B cell (primary cell): ENCODE measurements around the gene CFAP141. TPM values are rescaled to one million over a fixed set of nuclear protein-coding genes. Genes with fewer than 3 reads are reported as not detected.
A peak's percentile ranks its signal among the peaks of the same experiment; 100 is the strongest.

Experiments used
- ATAC-seq: fragments of 200-7000 bp; cut with Tn5 transposase; one replicate; pipeline ENCODE4 v1.10.0; 2021; ENCODE audit warnings: low read depth, mild to moderate bottlenecking, moderate number of reproducible peaks, moderate library complexity
- CTCF ChIA-PET: fragments of 350-600 bp; sonication (Branson Sonifier 250); formaldehyde crosslinking; loops from one replicate; lab custom pipeline; 2021; ENCODE audit warnings: antibody characterized with exemption, inconsistent platforms; lab: Charles Lee
- POLR2A ChIA-PET: fragments of 350-600 bp; sonication (Branson Sonifier 250); formaldehyde crosslinking; loops from one replicate; lab custom pipeline; 2021; ENCODE audit warnings: antibody characterized with exemption; lab: Charles Lee
- DNase-seq: peaks from one replicate; pipeline ENCODE4 v3.0.0; 2013
- H2AFZ ChIP-seq: 2 replicates; pipeline ENCODE4 v1.6.1; 2012; ENCODE audit warnings: mild to moderate bottlenecking, low read depth, low read length; ENCODE audit not compliant: insufficient read depth, poor library complexity, severe bottlenecking
- H3K27ac ChIP-seq, 2 donors: 1 replicate in 1 of 2; 2 replicates in 1 of 2; pipeline ENCODE4 v1.5.1; 2012 to 2013; ENCODE audit warnings: low read length in 2 of 2, mild to moderate bottlenecking in 2 of 2, moderate library complexity in 1 of 2
- H3K27me3 ChIP-seq, 4 experiments: fragments of 200-600 bp in 1 of 4; sonication (generic) in 1 of 4; replicated peaks in 1 of 4; 1 replicate in 2 of 4; 2 replicates in 2 of 4; pipeline versions ENCODE4 v1.6.1 to v1.7.0; 2013 to 2016; ENCODE audit warnings: low read length in 3 of 4, mild to moderate bottlenecking in 2 of 4, mixed read lengths in 1 of 4, moderate library complexity in 1 of 4; ENCODE audit not compliant: insufficient read depth in 4 of 4, control insufficient read depth in 3 of 4; ENCODE audit errors: control extremely low read depth in 1 of 4
- H3K36me3 ChIP-seq, 2 experiments: replicated peaks in 1 of 2; 1 replicate in 1 of 2; 2 replicates in 1 of 2; pipeline versions ENCODE4 v1.6.1 to v1.7.1; 2013; ENCODE audit warnings: low read length in 1 of 2; ENCODE audit not compliant: insufficient read depth in 2 of 2, control insufficient read depth in 1 of 2; ENCODE audit errors: control extremely low read depth in 1 of 2, extremely low read depth in 1 of 2
- H3K4me1 ChIP-seq, 2 donors: fragments of 200-600 bp in 1 of 2; sonication (generic) in 1 of 2; 1 replicate in 1 of 2; 2 replicates in 1 of 2; pipeline versions ENCODE4 v1.5.1 to v1.6.1; 2013 to 2017; ENCODE audit warnings: low read length in 2 of 2; ENCODE audit not compliant: control insufficient read depth in 2 of 2, insufficient read depth in 2 of 2
- H3K4me2 ChIP-seq: replicated peaks from 2 replicates; pipeline ENCODE3; 2012; ENCODE audit warnings: mild to moderate bottlenecking, low read depth, low read length; ENCODE audit not compliant: poor library complexity, severe bottlenecking
- H3K4me3 ChIP-seq, 5 experiments: fragments of 200-600 bp in 1 of 5; sonication (generic) in 1 of 5; 1 replicate in 3 of 5; 2 replicates in 2 of 5; pipeline versions ENCODE4 v1.5.1 to v1.7.0; 2011 to 2016; ENCODE audit warnings: low read length in 4 of 5, mild to moderate bottlenecking in 4 of 5, low read depth in 2 of 5, control low read depth in 1 of 5, moderate library complexity in 1 of 5; ENCODE audit not compliant: insufficient read depth in 1 of 5; ENCODE audit errors: control extremely low read depth in 1 of 5, extremely low read depth in 1 of 5
- H3K79me2 ChIP-seq: fragments of 200-600 bp; sonication (generic); one replicate; pipeline ENCODE4 v1.6.0; 2016; ENCODE audit warnings: low read length; ENCODE audit not compliant: control insufficient read depth, insufficient read depth
- H3K9ac ChIP-seq: fragments of 200-600 bp; sonication (generic); 2 replicates; pipeline ENCODE4 v1.6.1; 2017; ENCODE audit warnings: mild to moderate bottlenecking, low read length, moderate library complexity
- H3K9me3 ChIP-seq, 3 donors: one replicate each; pipeline versions ENCODE4 v1.6.1 to v1.7.1; 2013; ENCODE audit warnings: low read length in 2 of 3; ENCODE audit not compliant: control insufficient read depth in 2 of 3, insufficient read depth in 1 of 3; ENCODE audit errors: control extremely low read depth in 1 of 3
- H4K20me1 ChIP-seq: 2 replicates; pipeline ENCODE4 v1.6.0; 2012; ENCODE audit warnings: mild to moderate bottlenecking, low read length; ENCODE audit not compliant: insufficient read depth, control insufficient read depth, poor library complexity, severe bottlenecking
- H3K27ac Mint-ChIP-seq: one replicate; pipeline ENCODE4 v1.8.0; 2021; ENCODE audit warnings: mixed read lengths
- H3K27me3 Mint-ChIP-seq: one replicate; pipeline ENCODE4 v1.8.0; 2021; ENCODE audit warnings: mixed read lengths
- H3K4me1 Mint-ChIP-seq: one replicate; pipeline ENCODE4 v1.8.0; 2021; ENCODE audit warnings: mixed read lengths
- H3K4me3 Mint-ChIP-seq: one replicate; pipeline ENCODE4 v1.8.0; 2021; ENCODE audit warnings: mixed read lengths
- H3K9me3 Mint-ChIP-seq: one replicate; pipeline ENCODE4 v1.8.0; 2022; ENCODE audit warnings: mixed read lengths; ENCODE audit not compliant: insufficient read depth
- CTCF ChIP-seq: fragments of 200-600 bp; IDR thresholded peaks from one replicate; pipeline ENCODE4 v1.8.0; 2022; ENCODE audit warnings: antibody characterized with exemption, mild to moderate bottlenecking
- EZH2 ChIP-seq: IDR thresholded peaks from 2 replicates; pipeline ENCODE4 v1.6.1; 2012; ENCODE audit warnings: borderline replicate concordance, low read depth, mild to moderate bottlenecking, moderate library complexity, low read length; ENCODE audit not compliant: insufficient read depth, poor library complexity, severe bottlenecking
- WGBS: methylation state at CpG from one replicate; pipeline ENCODE4 v1.1.5; 2013; ENCODE audit warnings: missing lambda C conversion rate; ENCODE audit not compliant: insufficient coverage; 5-methylcytosine and 5-hydroxymethylcytosine counted together
- intact Hi-C: fragments of 100-400 bp; cut with micrococcal nuclease; formaldehyde crosslinking; loops from one replicate; pipeline ENCODE4 v1.10.0; 2022
- polyA plus RNA-seq: library from polyadenylated mRNA; depleted of rRNA; stranded (reverse); fragments of >200 nt; gene quantifications from 2 replicates; pipeline ENCODE4 v1.2.3, GENCODE V29; 2012
- total RNA-seq, 2 donors: library from RNA; stranded (reverse); fragments of 120-200 nt in 1 of 2; gene quantifications; 1 replicate in 1 of 2; 2 replicates in 1 of 2; pipeline versions ENCODE4 v1.2.3 to v1.2.4, GENCODE V29; 2013 to 2022

The CFAP141 gene
- total and polyA plus RNA-seq, 2 donors (not counting 1 experiment from before 2014, with no cell fraction given) = not detected

- Histone ChIP-seq H3K27ac (peak overlapping the region; percentile 91 to 96), H3K9me3 (no peaks in the 10 kb centered on the region), H2AFZ (peak overlapping the region; percentile 85), H3K4me1 (peaks cover 47 to 54% of the 10 kb centered on the region in 2 donors), H3K4me3 (peak overlapping the region; percentile 54 to 99 (median 98)), H3K9ac (peak overlapping the region; percentile 83), H3K27me3 (no peaks in the 10 kb centered on the region), H4K20me1 (peaks cover 38% of the 10 kb centered on the region), H3K36me3 (peaks cover 5 to 20% of the 10 kb centered on the region in 2 experiments), H3K79me2 (peaks cover 68% of the 10 kb centered on the region), H3K4me2 (peak overlapping the region; percentile 96)
- peak; percentile 45 for ATAC-seq
- ChIA-PET POLR2A (interaction anchor here (0.6 to 1.8 kb wide), 5 partner anchors 14 to 192 kb away, joined by 3 to 8 read pairs (median 4); partner anchors contain the start of genes HAX1 and RPS27), CTCF (interaction anchor here (0.6 to 2.7 kb wide), 3 partner anchors 14 to 90 kb away, joined by 3 to 12 read pairs (median 4); no protein-coding TSS in a partner anchor)
- TF ChIP-seq CTCF = no peak
- TF ChIP-seq EZH2 = no peak
- WGBS = under 1% methylated on average over 28 of the region's 35 CpGs
- H3K27ac Mint-ChIP-seq = peak overlapping the region; percentile 98
- H3K27me3 Mint-ChIP-seq = peaks cover under 1% of the 10 kb centered on the region
- H3K4me3 Mint-ChIP-seq = peak overlapping the region; percentile 91
- intact Hi-C loops = loop anchor here (1.0 to 5.0 kb wide), 6 partner anchors 17 to 1675 kb away; partner anchors contain the start of genes ATP8B2, GON4L, RAB13 and SYT11
- peak; percentile 72 for DNase-seq
- H3K9me3 Mint-ChIP-seq = no peaks in the 10 kb centered on the region
- H3K4me1 Mint-ChIP-seq = peaks cover 56% of the 10 kb centered on the region
Measured at GRCh38 chr1:154182344-154183045, 23.6 kb downstream of the CFAP141 start.
